Small intestine (tissue), 16 donors: Measurements from ENCODE around the gene HIC1. TPM values are rescaled to one million over a fixed set of nuclear protein-coding genes. Genes with fewer than 3 reads are reported as not detected.

Experiments used
- DNase-seq, 2 donors: peaks; one replicate each; pipeline versions ENCODE4 v3.0.0 to v3.0.0-alpha.2; 2013
- FAIRE-seq: peaks from 2 replicates; lab custom pipeline; 2012; peaks lifted over from hg19 to GRCh38; lab: Jason Lieb, UNC
- H3K27ac ChIP-seq, 3 donors: one replicate each; pipeline ENCODE4 v1.5.1; 2013; ENCODE audit warnings: low read length in 2 of 3, mild to moderate bottlenecking in 2 of 3, control low read depth in 1 of 3, inconsistent platforms in 1 of 3, low read depth in 1 of 3, moderate library complexity in 1 of 3
- H3K27me3 ChIP-seq, 3 donors: one replicate each; pipeline ENCODE4 v1.6.1; 2013; ENCODE audit warnings: low read length in 3 of 3, inconsistent platforms in 1 of 3; ENCODE audit not compliant: control insufficient read depth in 3 of 3, insufficient read depth in 3 of 3
- H3K36me3 ChIP-seq, 3 donors: one replicate each; pipeline ENCODE4 v1.6.1; 2013; ENCODE audit warnings: low read length in 3 of 3, inconsistent platforms in 1 of 3, low read depth in 1 of 3, mild to moderate bottlenecking in 1 of 3, moderate library complexity in 1 of 3; ENCODE audit not compliant: control insufficient read depth in 3 of 3, insufficient read depth in 2 of 3
- H3K4me1 ChIP-seq, 3 donors: one replicate each; pipeline ENCODE4 v1.6.1; 2013; ENCODE audit warnings: low read length in 2 of 3, inconsistent platforms in 1 of 3, low read depth in 1 of 3, mild to moderate bottlenecking in 1 of 3, moderate library complexity in 1 of 3; ENCODE audit not compliant: control insufficient read depth in 3 of 3, insufficient read depth in 2 of 3
- H3K4me3 ChIP-seq, 3 donors: one replicate each; pipeline ENCODE4 v1.5.1; 2013; ENCODE audit warnings: low read length in 3 of 3, control low read depth in 1 of 3, inconsistent platforms in 1 of 3, low read depth in 1 of 3, mild to moderate bottlenecking in 1 of 3, moderate library complexity in 1 of 3
- H3K9me3 ChIP-seq, 2 donors: one replicate each; pipeline ENCODE4 v1.6.1; 2013; ENCODE audit warnings: low read depth in 1 of 2, low read length in 1 of 2; ENCODE audit not compliant: control insufficient read depth in 2 of 2, insufficient read depth in 1 of 2
- WGBS, 3 donors: extraction: QIAGEN DNeasy Blood & Tissue Kit; methylation state at CpG; one replicate each; pipeline ENCODE4 v1.1.7; 2013; 5-methylcytosine and 5-hydroxymethylcytosine counted together
- long read RNA-seq, 10 donors: transcript quantifications; one replicate each; lab custom pipeline, GENCODE V29; 2026
- polyA plus RNA-seq, 4 donors: library from polyadenylated mRNA; stranded (reverse) in 3 of 4; unstranded in 1 of 4; fragments of 200-250 nt in 3 of 4; fragments of 120-200 nt in 1 of 4; gene quantifications; one replicate each; pipeline versions ENCODE4 v1.2.1 to v1.2.3, GENCODE V29; 2013
- donor health status: healthy with polysubstance abuse.
- donor health status: control.
- donor health status: control.
- donor health status: Bipolar disorder and iron deficiency.
- donor health status: healthy.

HIC1 gene, protein sequence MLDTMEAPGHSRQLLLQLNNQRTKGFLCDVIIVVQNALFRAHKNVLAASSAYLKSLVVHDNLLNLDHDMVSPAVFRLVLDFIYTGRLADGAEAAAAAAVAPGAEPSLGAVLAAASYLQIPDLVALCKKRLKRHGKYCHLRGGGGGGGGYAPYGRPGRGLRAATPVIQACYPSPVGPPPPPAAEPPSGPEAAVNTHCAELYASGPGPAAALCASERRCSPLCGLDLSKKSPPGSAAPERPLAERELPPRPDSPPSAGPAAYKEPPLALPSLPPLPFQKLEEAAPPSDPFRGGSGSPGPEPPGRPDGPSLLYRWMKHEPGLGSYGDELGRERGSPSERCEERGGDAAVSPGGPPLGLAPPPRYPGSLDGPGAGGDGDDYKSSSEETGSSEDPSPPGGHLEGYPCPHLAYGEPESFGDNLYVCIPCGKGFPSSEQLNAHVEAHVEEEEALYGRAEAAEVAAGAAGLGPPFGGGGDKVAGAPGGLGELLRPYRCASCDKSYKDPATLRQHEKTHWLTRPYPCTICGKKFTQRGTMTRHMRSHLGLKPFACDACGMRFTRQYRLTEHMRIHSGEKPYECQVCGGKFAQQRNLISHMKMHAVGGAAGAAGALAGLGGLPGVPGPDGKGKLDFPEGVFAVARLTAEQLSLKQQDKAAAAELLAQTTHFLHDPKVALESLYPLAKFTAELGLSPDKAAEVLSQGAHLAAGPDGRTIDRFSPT
- 10 to 100 TPM in 1 of 4 donors, 1 to 10 TPM in 2, under 1 TPM in 1; 0.89 to 11.2 (median 6.6) TPM for polyA plus RNA-seq
- long read RNA-seq, donor 1: 0 reads
- long read RNA-seq, donor 2, partial matches to known transcripts: 0 of 5 reads
- long read RNA-seq, donor 2, other reads (novel, unspliced or antisense): 0 of 5 reads
- long read RNA-seq, donor 3, transcript HIC1-205 (2 exons, 1,134 nt): major isoform, 5 of 8 reads
- long read RNA-seq, donor 3, partial matches to known transcripts: 0 of 8 reads
- long read RNA-seq, donor 3, other reads (novel, unspliced or antisense): 0 of 8 reads
- long read RNA-seq, donor 4: 0 reads
- long read RNA-seq, donor 5, partial matches to known transcripts: 0 of 5 reads
- long read RNA-seq, donor 5, other reads (novel, unspliced or antisense): 0 of 5 reads
- long read RNA-seq, donor 6, transcript HIC1-205 (2 exons, 1,134 nt): major isoform, 7 of 10 reads
- long read RNA-seq, donor 6, partial matches to known transcripts: 0 of 10 reads
- long read RNA-seq, donor 6, other reads (novel, unspliced or antisense): 0 of 10 reads
- long read RNA-seq, donor 7, transcript HIC1-206 (1 exons, 725 nt): minor isoform, 5 of 54 reads
- long read RNA-seq, donor 7, transcript HIC1-205 (2 exons, 1,134 nt): major isoform, 19 of 54 reads
- long read RNA-seq, donor 7, partial matches to known transcripts: 28 of 54 reads
- long read RNA-seq, donor 7, other reads (novel, unspliced or antisense): 0 of 54 reads
- long read RNA-seq, donor 8: 0 reads
- long read RNA-seq, donor 9, partial matches to known transcripts: 0 of 2 reads
- long read RNA-seq, donor 9, other reads (novel, unspliced or antisense): 0 of 2 reads
- long read RNA-seq, donor 10, transcript HIC1-205 (2 exons, 1,134 nt): major isoform, 14 of 41 reads
- long read RNA-seq, donor 10, partial matches to known transcripts: 25 of 41 reads
- long read RNA-seq, donor 10, other reads (novel, unspliced or antisense): 0 of 41 reads

- FAIRE-seq: no peak
- peak; percentile 56 to 87 for DNase-seq
- Histone ChIP-seq H3K27me3 (peaks cover 2 to 62% (median 12%) of the 10 kb centered on the region in 3 donors), H3K9me3 (peaks cover 0 to 2% of the 10 kb centered on the region in 2 donors), H3K36me3 (peaks cover 0 to 22% (median 8%) of the 10 kb centered on the region in 3 donors), H3K4me3 (peak within 1 kb of the TSS; percentile 35 to 75 (median 56)), H3K4me1 (peaks cover 0 to 28% (median 8%) of the 10 kb centered on the region in 3 donors), H3K27ac (peak within 1 kb of the TSS; percentile 63 to 93 (median 82))
- WGBS, 3 donors: 1 to 2% (median 1%) methylated on average over 65 to 72 of the region's 72 CpGs
Measured at GRCh38 chr17:2054512-2055291, at the start of gene HIC1. HIC1 (plus strand) TSS chr17:2055103; CDS start chr17:2056691, 1,588 bp downstream.

DNA sequence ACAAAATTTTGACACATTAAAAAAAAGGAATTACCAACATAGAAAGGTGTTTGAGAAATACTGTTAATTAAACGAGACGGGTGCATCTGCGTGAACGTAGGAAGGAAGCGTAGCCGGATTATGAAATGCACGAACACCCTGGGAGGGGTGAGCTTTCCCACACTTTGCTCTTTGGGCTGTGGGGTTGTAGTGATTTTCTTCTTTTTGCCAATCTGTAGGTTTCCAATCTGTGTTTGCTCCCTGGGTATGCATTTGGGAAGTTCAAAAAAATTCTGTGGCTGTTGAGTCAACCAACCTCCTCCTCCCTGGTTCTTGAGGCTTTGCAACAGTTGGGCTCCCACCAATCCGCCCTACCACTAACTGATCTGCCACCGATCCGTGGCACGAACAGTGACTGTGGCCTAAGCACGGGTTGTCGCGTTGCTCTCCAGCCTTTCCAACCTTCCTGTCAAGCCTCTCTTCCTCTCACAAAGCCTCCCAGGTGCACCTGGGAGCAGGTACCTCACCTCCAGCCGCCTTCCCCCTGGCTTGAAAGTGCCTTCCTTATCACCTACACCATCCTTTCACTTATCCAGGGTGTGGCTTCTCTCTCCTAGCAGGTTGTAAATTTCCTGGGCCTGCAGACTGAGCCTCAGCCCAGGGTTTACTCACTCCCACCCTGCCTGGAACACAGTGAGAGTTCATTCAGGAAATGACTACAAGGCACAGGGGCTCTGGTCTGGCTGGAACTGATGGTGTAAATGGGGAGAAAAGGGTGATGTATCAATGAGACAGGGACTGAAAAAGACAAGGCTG, 46.4 kb upstream of the HIC1 start:
- Histone ChIP-seq H3K9me3 (no peaks in the 10 kb centered on the region), H3K27me3 (peaks cover 0 to 2% (median 0%) of the 10 kb centered on the region in 3 donors), H3K27ac (no peak overlapping the region), H3K4me3 (no peak overlapping the region), H3K4me1 (peaks cover 0 to 8% (median 0%) of the 10 kb centered on the region in 3 donors), H3K36me3 (peaks cover 0 to 35% (median 0%) of the 10 kb centered on the region in 3 donors)
- FAIRE-seq (no peak), DNase-seq (peak; percentile 68)
- 69 to 78% (median 74%) methylated on average over 15 of the region's 15 CpGs for WGBS, 3 donors

DNA sequence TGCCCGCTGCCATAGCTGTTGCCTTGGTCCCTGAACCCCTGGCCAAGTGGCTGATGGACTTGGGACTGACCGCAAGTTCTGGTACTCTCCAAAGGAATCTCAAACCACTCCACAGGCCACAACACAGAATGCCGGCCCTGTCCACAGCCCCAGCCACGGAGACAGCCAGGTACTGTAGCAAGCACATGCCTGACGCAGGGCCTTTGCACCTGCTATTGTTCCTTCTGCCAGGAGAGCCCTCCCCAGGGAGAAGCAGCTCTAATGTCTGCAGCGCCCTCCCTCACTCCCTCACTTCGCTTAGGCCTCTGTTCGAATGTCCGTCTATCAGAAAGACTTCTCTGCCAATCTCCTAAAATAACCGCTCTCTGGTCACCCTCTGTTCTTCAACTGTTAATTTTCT, 45.2 kb upstream of the HIC1 start:
- Histone ChIP-seq H3K27ac (no peak overlapping the region), H3K9me3 (no peaks in the 10 kb centered on the region), H3K27me3 (peaks cover 0 to 2% (median 0%) of the 10 kb centered on the region in 3 donors), H3K4me3 (no peak overlapping the region), H3K36me3 (peaks cover 0 to 28% (median 0%) of the 10 kb centered on the region in 3 donors), H3K4me1 (peaks cover 0 to 3% (median 0%) of the 10 kb centered on the region in 3 donors)
- WGBS, 3 donors: 94 to 97% (median 96%) methylated on average over 10 of the region's 10 CpGs
- DNase-seq: no peak
- no peak for FAIRE-seq

- no peak for FAIRE-seq
- Histone ChIP-seq H3K27ac (no peak overlapping the region), H3K9me3 (no peaks in the 10 kb centered on the region), H3K4me3 (no peak overlapping the region), H3K27me3 (peaks cover 0 to 3% (median 0%) of the 10 kb centered on the region in 3 donors), H3K36me3 (peaks cover 0 to 13% (median 0%) of the 10 kb centered on the region in 3 donors), H3K4me1 (peaks cover 0 to 3% (median 0%) of the 10 kb centered on the region in 3 donors)
- DNase-seq: no peak
- WGBS, 3 donors: 37 to 42% (median 40%) methylated on average over 24 of the region's 24 CpGs
Measured at GRCh38 chr17:2011411-2012371, 43.2 kb upstream of the HIC1 start.

DNA sequence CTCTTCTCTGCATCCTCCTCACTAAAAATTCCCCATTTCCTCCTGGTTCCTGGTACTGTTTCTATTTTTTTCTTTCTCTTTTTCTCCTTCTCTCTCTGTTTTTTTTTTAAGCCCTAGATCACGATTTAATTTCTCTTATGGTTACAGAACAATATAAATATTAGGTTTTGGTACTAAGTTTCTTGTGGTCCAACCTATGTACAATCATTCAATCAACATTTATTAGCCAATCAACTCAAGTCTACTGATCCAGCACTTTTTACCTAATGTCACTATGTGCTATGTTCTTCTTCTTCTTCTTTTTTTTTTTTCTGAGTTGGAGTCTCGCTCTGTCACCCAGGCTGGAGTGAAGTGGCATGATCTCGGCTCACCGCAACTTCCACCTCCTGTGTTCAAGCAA, 42.4 kb upstream of the HIC1 start:
- peaks cover 0 to 6% (median 0%) of the 10 kb centered on the region in 3 donors for H3K36me3 ChIP-seq
- no peak overlapping the region for H3K27ac ChIP-seq
- peaks cover 0 to 8% (median 0%) of the 10 kb centered on the region in 3 donors for H3K27me3 ChIP-seq
- H3K9me3 ChIP-seq: no peaks in the 10 kb centered on the region
- 93 to 96% (median 93%) methylated on average over 4 of the region's 4 CpGs for WGBS, 3 donors
- DNase-seq (no peak), FAIRE-seq (no peak)
- H3K4me1 ChIP-seq: peaks cover 0 to 3% (median 0%) of the 10 kb centered on the region in 3 donors
- H3K4me3 ChIP-seq: no peak overlapping the region
